IgD-negative memory B cell (primary cell): Measurements from ENCODE around the gene ROBO2. TPM values are rescaled to one million over a fixed set of nuclear protein-coding genes. Genes with fewer than 3 reads are reported as not detected.

Experiments
- H3K27ac Mint-ChIP-seq, 3 donors: one replicate each; pipeline ENCODE4 v1.8.0; 2020 to 2022; ENCODE audit warnings: mild to moderate bottlenecking in 3 of 3, mixed read lengths in 3 of 3, moderate library complexity in 1 of 3
- H3K27me3 Mint-ChIP-seq: one replicate; pipeline ENCODE4 v1.8.0; 2021; ENCODE audit warnings: mixed read lengths
- H3K36me3 Mint-ChIP-seq: one replicate; pipeline ENCODE4 v1.8.0; 2020; ENCODE audit warnings: mild to moderate bottlenecking, mixed read lengths
- H3K4me1 Mint-ChIP-seq, 3 donors: one replicate each; pipeline ENCODE4 v1.8.0; 2020 to 2022; ENCODE audit warnings: mixed read lengths in 3 of 3, mild to moderate bottlenecking in 1 of 3
- H3K4me3 Mint-ChIP-seq, 4 donors: one replicate each; pipeline ENCODE4 v1.8.0; 2020 to 2022; ENCODE audit warnings: mild to moderate bottlenecking in 4 of 4, mixed read lengths in 4 of 4, moderate library complexity in 3 of 4
- H3K9me3 Mint-ChIP-seq, 3 donors: one replicate each; pipeline ENCODE4 v1.8.0; 2020 to 2021; ENCODE audit warnings: mixed read lengths in 3 of 3, mild to moderate bottlenecking in 1 of 3
- polyA plus RNA-seq: library from polyadenylated mRNA; unstranded; fragments of 300-500 nt; fragmentation: Illumina TruSeq; gene quantifications from one replicate; pipeline ENCODE4 v1.2.3, GENCODE V29; 2021

The ROBO2 gene
- polyA plus RNA-seq, 1 donor from 2014 or later = not detected

- Mint-ChIP-seq H3K4me3 (no peak overlapping the region), H3K36me3 (no peaks in the 10 kb centered on the region), H3K27ac (peak overlapping the region in 1 of 3 donors; percentile 31), H3K27me3 (no peaks in the 10 kb centered on the region), H3K4me1 (peaks cover 0 to 2% (median 0%) of the 10 kb centered on the region in 3 donors), H3K9me3 (peaks cover 4 to 14% (median 5%) of the 10 kb centered on the region in 3 donors)
Measured at GRCh38 chr3:77535116-77535515, 495.2 kb downstream of the ROBO2 start.

DNA sequence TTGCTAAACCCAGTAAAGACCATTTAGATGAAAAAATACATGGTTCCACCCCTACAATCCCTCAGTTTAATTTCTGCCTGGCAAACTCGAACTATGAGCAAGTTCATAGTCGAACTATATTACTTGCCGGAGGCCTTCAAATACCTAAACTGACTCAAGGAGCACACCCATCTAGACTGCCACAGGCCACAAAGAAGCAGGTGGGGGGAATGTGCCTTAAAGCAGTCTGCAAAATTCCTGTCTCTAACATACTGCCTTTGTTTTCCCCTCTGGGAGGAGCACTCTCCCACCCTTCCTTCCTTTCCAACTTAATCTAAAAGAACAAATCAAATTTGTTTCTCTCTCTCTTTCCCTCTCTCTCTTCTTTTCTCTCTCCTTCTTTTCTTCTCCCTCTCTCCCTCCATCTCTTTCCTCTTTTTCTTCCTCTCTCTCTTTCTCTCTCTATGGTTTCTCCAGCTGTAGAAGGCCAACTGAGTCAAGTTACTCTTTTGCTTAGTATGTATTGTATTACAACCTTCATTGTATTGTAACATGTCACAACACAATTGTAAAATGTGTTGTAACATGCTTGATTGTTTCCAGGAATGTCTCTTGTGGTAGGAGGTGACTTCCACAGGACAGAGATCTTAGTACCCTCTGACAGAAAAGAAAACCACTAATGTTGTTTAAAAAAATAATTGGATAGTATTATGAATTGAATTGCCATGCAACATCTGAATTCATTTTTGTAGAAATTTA is 496.3 kb downstream of the ROBO2 start:
- Mint-ChIP-seq H3K27ac (no peak overlapping the region), H3K9me3 (peaks cover 4 to 16% (median 5%) of the 10 kb centered on the region in 3 donors), H3K27me3 (no peaks in the 10 kb centered on the region), H3K36me3 (no peaks in the 10 kb centered on the region), H3K4me3 (no peak overlapping the region), H3K4me1 (peaks cover 0 to 2% (median 0%) of the 10 kb centered on the region in 3 donors)

- H3K4me3 Mint-ChIP-seq = no peak overlapping the region
- H3K9me3 Mint-ChIP-seq = peaks cover 2 to 17% (median 5%) of the 10 kb centered on the region in 3 donors
- H3K27me3 Mint-ChIP-seq = no peaks in the 10 kb centered on the region
- H3K36me3 Mint-ChIP-seq = no peaks in the 10 kb centered on the region
- peaks cover 0 to 2% (median 0%) of the 10 kb centered on the region in 3 donors for H3K4me1 Mint-ChIP-seq
- H3K27ac Mint-ChIP-seq = no peak overlapping the region
Measured at GRCh38 chr3:77539014-77539413, 499.1 kb downstream of the ROBO2 start.

DNA sequence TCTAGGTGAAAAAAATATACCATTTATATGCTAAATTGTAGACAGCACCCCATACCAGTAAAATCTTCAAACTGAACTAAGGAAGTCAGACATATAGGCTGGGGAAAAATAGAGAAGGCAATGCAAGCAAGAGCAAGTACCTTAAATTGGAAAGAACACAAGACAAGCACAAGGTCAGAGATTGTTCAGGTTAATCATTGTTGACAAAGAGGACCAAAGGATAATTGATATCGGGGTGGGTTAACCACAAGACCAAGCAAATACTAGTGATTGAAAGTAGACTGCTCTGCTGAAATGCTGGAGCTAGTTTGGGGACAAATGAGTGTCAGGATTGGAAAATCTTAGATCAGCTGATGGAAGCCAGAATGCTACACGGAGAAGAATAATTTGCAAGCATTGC is 499.8 kb downstream of the ROBO2 start:
- Mint-ChIP-seq H3K4me1 (peaks cover 0 to 2% (median 0%) of the 10 kb centered on the region in 3 donors), H3K4me3 (no peak overlapping the region), H3K36me3 (no peaks in the 10 kb centered on the region), H3K9me3 (peaks cover 4 to 17% (median 4%) of the 10 kb centered on the region in 3 donors), H3K27me3 (no peaks in the 10 kb centered on the region), H3K27ac (no peak overlapping the region)

DNA sequence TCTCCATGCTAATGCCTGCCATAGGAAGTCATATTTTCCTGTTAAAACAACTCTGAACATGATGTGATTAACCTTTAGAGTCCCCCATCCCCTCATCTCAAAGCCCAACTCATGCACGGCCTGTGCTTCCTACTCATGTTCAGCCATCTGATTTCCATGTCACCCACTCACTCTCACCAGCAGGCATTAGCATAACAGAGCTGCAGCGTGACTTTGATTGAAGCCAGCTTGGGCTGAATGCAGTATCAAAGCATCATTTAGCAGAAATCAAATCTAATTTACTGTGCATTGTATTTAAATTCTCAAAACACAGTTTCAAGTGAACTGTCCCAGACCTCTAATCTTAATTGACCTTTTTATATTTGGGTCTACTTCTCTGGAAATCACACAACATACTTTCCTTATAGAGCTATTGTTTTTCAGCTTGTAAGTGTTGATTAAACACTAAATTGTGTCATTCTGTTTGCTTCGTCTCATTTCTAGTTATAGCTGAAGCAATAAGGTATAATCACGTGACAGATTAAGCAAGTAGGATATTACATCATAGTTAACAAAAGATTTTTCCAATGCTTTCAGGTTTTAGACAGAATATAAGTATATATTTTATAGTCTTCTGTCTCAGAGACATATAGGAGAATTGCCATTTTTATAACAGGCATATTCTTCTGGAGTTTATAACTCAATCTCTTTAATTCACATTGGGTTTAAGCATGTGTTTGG is 501.5 kb downstream of the ROBO2 start:
- H3K4me1 Mint-ChIP-seq = peaks cover 0 to 2% (median 0%) of the 10 kb centered on the region in 3 donors
- H3K27ac Mint-ChIP-seq = no peak overlapping the region
- peaks cover 3 to 18% (median 3%) of the 10 kb centered on the region in 3 donors for H3K9me3 Mint-ChIP-seq
- no peak overlapping the region for H3K4me3 Mint-ChIP-seq
- no peaks in the 10 kb centered on the region for H3K27me3 Mint-ChIP-seq
- no peaks in the 10 kb centered on the region for H3K36me3 Mint-ChIP-seq

DNA sequence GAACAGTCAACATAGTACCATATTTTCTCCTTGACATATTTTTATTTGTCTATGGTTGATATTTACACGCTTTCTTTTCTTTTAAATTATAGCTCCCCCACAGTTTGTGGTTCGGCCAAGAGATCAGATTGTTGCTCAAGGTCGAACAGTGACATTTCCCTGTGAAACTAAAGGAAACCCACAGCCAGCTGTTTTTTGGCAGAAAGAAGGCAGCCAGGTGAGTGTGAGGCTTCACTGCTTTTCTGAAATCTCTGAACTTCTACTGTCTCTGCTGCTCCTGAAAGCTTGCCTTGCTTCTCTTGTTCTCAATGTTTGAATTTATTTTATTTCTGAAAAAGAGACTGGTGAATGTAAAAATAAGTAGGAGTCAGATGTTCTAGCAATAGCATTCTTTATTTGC is 506.3 kb downstream of the ROBO2 start:
- H3K27me3 Mint-ChIP-seq = no peaks in the 10 kb centered on the region
- no peaks in the 10 kb centered on the region for H3K4me1 Mint-ChIP-seq
- H3K27ac Mint-ChIP-seq = no peak overlapping the region
- H3K36me3 Mint-ChIP-seq = no peaks in the 10 kb centered on the region
- no peak overlapping the region for H3K4me3 Mint-ChIP-seq
- peaks cover 2 to 11% (median 6%) of the 10 kb centered on the region in 3 donors for H3K9me3 Mint-ChIP-seq

GRCh38 chr3:77549034-77549433 is 509.1 kb downstream of the ROBO2 start:
- no peaks in the 10 kb centered on the region for H3K4me1 Mint-ChIP-seq
- no peaks in the 10 kb centered on the region for H3K27me3 Mint-ChIP-seq
- no peaks in the 10 kb centered on the region for H3K36me3 Mint-ChIP-seq
- H3K27ac Mint-ChIP-seq = no peak overlapping the region
- H3K4me3 Mint-ChIP-seq = no peak overlapping the region
- H3K9me3 Mint-ChIP-seq = peaks cover 4 to 8% (median 8%) of the 10 kb centered on the region in 3 donors

DNA sequence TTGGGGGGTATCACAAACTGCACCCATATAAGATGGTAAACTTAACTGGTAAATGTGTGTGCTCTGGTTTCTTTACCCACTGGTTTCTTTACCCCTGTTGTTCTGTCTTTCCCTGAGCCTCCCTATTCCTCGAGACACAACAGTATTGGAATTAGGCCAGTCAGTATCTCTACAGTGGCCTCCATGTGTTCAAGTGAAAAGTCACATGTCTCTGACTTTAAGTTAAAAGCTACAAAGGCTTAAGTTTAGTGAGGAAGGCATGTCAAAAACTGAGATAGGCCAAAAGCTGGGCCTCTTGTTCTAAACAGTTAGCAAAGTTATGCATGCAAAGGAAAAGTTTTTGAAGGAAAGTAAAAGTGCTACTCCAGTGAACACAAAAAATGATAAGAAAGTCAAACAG is 513.3 kb downstream of the ROBO2 start:
- Mint-ChIP-seq H3K36me3 (no peaks in the 10 kb centered on the region), H3K9me3 (peaks cover 5 to 8% (median 5%) of the 10 kb centered on the region in 3 donors), H3K4me1 (no peaks in the 10 kb centered on the region), H3K27me3 (no peaks in the 10 kb centered on the region), H3K4me3 (no peak overlapping the region), H3K27ac (no peak overlapping the region)

DNA sequence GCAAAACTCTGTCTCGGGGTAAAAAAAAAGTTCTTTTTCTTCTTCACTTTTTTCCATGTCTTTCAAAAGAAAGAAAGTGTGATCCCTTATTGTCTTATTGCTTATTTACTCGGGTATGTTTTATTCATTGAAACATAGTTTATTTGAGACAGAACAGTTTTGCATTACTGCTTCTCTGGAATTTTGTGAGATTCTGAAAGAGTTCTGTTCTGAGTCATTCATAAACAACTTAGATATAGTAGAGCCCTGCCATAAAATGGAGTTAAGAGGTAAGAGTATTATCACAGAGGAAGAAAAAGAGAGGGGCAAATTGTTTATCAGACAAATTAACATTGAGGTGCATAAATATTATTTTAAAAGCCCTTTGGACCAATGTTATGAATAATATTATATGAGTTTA is 522.2 kb downstream of the ROBO2 start:
- Mint-ChIP-seq H3K4me1 (no peaks in the 10 kb centered on the region), H3K27ac (no peak overlapping the region), H3K36me3 (no peaks in the 10 kb centered on the region), H3K4me3 (no peak overlapping the region), H3K9me3 (peaks cover 0 to 9% (median 4%) of the 10 kb centered on the region in 3 donors), H3K27me3 (no peaks in the 10 kb centered on the region)

DNA sequence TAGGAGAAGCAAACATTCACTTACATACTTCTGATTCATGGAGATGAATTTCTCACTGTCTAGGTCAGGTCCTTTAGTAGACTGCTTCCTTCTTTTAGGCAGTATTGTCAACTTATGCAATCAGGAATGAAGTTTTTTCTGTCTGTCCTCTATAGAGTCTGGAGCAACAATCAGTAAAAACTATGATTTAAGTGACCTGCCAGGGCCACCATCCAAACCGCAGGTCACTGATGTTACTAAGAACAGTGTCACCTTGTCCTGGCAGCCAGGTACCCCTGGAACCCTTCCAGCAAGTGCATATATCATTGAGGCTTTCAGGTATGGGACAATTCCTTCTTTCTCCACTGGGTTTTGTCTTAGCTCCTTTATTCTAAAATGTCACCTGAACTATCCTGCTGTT is 523.1 kb downstream of the ROBO2 start:
- no peaks in the 10 kb centered on the region for H3K27me3 Mint-ChIP-seq
- peaks cover 0 to 14% (median 2%) of the 10 kb centered on the region in 3 donors for H3K9me3 Mint-ChIP-seq

DNA sequence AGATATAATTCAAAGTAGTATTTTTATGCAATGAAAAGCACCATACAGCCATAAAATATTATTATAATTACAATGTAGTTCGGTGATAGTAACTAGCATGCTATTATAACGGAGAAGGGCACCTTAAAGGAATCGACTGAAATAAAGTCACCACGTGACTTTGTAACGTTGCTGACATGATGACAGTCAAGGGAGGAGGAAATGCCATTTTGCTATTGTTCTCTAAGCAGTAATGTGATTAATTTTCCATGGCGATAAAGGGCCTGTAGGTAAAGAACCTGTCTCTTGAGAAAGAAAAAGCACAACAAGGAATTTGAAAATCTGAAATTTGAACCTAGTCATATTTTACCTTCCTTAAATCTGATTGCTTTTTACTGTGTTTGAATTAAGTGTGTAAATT is 526.2 kb downstream of the ROBO2 start:
- no peaks in the 10 kb centered on the region for H3K36me3 Mint-ChIP-seq
- peaks cover 2 to 17% (median 6%) of the 10 kb centered on the region in 3 donors for H3K9me3 Mint-ChIP-seq
- H3K4me1 Mint-ChIP-seq = no peaks in the 10 kb centered on the region
- no peak overlapping the region for H3K27ac Mint-ChIP-seq
- no peak overlapping the region for H3K4me3 Mint-ChIP-seq
- H3K27me3 Mint-ChIP-seq = no peaks in the 10 kb centered on the region

More for the DNA sequence above, 523.1 kb downstream of the ROBO2 start:
- Mint-ChIP-seq H3K36me3 (no peaks in the 10 kb centered on the region), H3K27ac (no peak overlapping the region), H3K4me1 (no peaks in the 10 kb centered on the region), H3K4me3 (no peak overlapping the region)

- Mint-ChIP-seq H3K4me3 (no peak overlapping the region), H3K27ac (no peak overlapping the region), H3K9me3 (peaks cover 2 to 21% (median 5%) of the 10 kb centered on the region in 3 donors), H3K27me3 (no peaks in the 10 kb centered on the region), H3K4me1 (no peaks in the 10 kb centered on the region), H3K36me3 (no peaks in the 10 kb centered on the region)
Measured at GRCh38 chr3:77571971-77572715, 532.2 kb downstream of the ROBO2 start.

- no peaks in the 10 kb centered on the region for H3K4me1 Mint-ChIP-seq
Measured at GRCh38 chr3:77577264-77577663, 537.4 kb downstream of the ROBO2 start.

GRCh38 chr3:77586216-77586615 is 546.3 kb downstream of the ROBO2 start:
- Mint-ChIP-seq H3K27ac (no peak overlapping the region), H3K4me3 (no peak overlapping the region), H3K36me3 (no peaks in the 10 kb centered on the region), H3K27me3 (no peaks in the 10 kb centered on the region), H3K4me1 (no peaks in the 10 kb centered on the region), H3K9me3 (peaks cover 0 to 11% (median 2%) of the 10 kb centered on the region in 3 donors)

More at GRCh38 chr3:77577264-77577663, 537.4 kb downstream of the ROBO2 start:
- H3K9me3 Mint-ChIP-seq = peaks cover 1 to 10% (median 2%) of the 10 kb centered on the region in 3 donors
- H3K27me3 Mint-ChIP-seq = no peaks in the 10 kb centered on the region
- H3K4me3 Mint-ChIP-seq = no peak overlapping the region
- no peak overlapping the region for H3K27ac Mint-ChIP-seq
- H3K36me3 Mint-ChIP-seq = no peaks in the 10 kb centered on the region

GRCh38 chr3:77588863-77589262 is 549.0 kb downstream of the ROBO2 start:
- Mint-ChIP-seq H3K4me1 (no peaks in the 10 kb centered on the region), H3K4me3 (no peak overlapping the region), H3K9me3 (peaks cover 0 to 11% (median 2%) of the 10 kb centered on the region in 3 donors), H3K27ac (no peak overlapping the region), H3K27me3 (no peaks in the 10 kb centered on the region), H3K36me3 (no peaks in the 10 kb centered on the region)
